Neural crest cell (in vitro differentiated cells): ENCODE measurements around the gene FJX1. TPM values are rescaled to one million over a fixed set of nuclear protein-coding genes. Genes with fewer than 3 reads are reported as not detected.

Experiments
- DNase-seq: peaks from one replicate; pipeline ENCODE4 v3.0.0; 2021; ENCODE audit warnings: low read depth, mixed read lengths, low spot score
- H3K27ac Mint-ChIP-seq: one replicate; pipeline ENCODE4 v1.8.0; 2021; ENCODE audit warnings: mild to moderate bottlenecking, mixed read lengths; ENCODE audit not compliant: unreplicated experiment
- H3K27me3 Mint-ChIP-seq: 2 replicates; pipeline ENCODE4 v1.8.0; 2021; ENCODE audit warnings: low read depth, mild to moderate bottlenecking, mixed read lengths
- H3K36me3 Mint-ChIP-seq: 2 replicates; pipeline ENCODE4 v1.8.0; 2021; ENCODE audit warnings: low read depth, mild to moderate bottlenecking, mixed read lengths
- H3K4me1 Mint-ChIP-seq: 2 replicates; pipeline ENCODE4 v1.8.0; 2021; ENCODE audit warnings: mixed read lengths
- H3K4me3 Mint-ChIP-seq: one replicate; pipeline ENCODE4 v1.8.0; 2021; ENCODE audit warnings: mild to moderate bottlenecking, mixed read lengths
- H3K9me3 Mint-ChIP-seq: 2 replicates; pipeline ENCODE4 v1.8.0; 2021; ENCODE audit warnings: mixed read lengths
- CTCF ChIP-seq: fragments of 200-600 bp; sonication (generic); conservative IDR thresholded peaks from 2 replicates; pipeline ENCODE4 v1.5.0; 2021; ENCODE audit warnings: antibody characterized with exemption, mild to moderate bottlenecking
- total RNA-seq: library from RNA; stranded (reverse); gene quantifications from 2 replicates; pipeline ENCODE4 v1.2.1, GENCODE V29; 2021

FJX1 gene
- total RNA-seq, 1 donor from 2014 or later = 28.2 TPM

DNA sequence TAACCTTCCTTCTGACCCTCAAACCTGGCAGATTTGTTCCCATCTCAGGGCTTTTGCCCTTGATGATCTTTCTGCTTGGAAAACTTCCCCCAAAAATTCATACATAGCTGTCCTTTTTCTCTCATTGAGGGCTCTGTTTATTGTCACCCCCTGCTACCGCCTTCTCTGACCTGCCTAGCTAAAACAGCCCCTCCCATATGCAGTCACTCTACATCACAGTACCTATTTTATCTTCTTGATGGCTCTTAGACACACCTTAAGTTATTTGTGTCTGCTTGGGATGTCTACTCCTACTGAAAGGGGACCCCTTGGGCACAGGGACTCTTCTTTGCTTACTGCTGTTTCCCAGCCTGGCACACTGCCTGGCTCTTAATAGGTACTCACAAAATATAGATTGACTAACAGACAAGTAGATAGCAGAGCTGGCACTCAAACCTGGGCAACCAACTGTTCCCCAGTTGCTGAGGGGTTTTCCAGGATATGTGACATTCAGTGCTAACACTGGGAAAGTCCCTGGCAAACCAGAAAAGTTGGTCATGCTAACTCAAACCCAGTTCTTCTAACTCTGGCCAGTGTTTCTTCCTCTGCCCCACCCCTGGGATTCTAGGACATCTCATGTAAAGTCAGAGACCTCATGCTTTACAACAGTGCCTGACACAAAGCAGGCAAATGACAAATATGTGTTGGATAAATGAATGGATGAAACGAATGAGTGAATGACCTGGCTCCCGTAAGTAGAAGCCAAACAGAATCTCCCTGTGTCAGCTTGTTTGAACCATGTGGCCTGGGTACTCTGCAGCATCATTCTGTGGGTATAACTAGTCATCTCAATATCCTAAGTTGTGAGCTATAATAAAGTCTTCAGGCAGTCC is 19.8 kb upstream of the FJX1 start:
- Mint-ChIP-seq H3K4me1 (no peaks in the 10 kb centered on the region), H3K27me3 (peaks cover 15% of the 10 kb centered on the region), H3K27ac (no peak overlapping the region), H3K36me3 (no peaks in the 10 kb centered on the region), H3K4me3 (no peak overlapping the region), H3K9me3 (no peaks in the 10 kb centered on the region)
- no peak for TF ChIP-seq CTCF
- no peak for DNase-seq

DNA sequence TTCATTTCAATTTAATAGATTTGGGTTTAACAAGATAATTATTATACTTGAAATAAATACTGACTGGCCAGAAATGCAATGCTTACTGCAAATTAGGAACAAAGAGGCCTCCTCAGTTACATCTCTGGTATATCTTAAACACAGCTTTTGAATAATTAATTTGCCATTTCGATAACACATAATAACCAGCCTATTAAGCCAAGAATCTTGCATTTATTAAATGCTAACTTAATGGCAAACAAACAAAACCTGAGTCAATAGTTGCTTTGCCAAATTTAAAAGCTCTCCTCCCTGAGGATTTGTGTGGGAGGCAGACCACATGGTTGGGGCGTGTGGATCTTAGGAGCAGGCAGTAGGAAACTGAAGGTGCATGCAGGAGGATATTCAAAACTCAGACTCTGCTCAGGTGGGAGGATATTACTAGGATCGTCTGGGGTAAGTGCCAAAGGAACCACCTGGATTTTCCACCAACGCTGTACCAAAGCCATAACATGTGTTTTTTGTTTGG is 17.9 kb upstream of the FJX1 start:
- H3K27ac Mint-ChIP-seq = no peak overlapping the region
- peaks cover under 1% of the 10 kb centered on the region for H3K4me1 Mint-ChIP-seq
- H3K4me3 Mint-ChIP-seq = no peak overlapping the region
- no peak for TF ChIP-seq CTCF
- H3K27me3 Mint-ChIP-seq = peaks cover 17% of the 10 kb centered on the region
- no peak for DNase-seq
- H3K36me3 Mint-ChIP-seq = no peaks in the 10 kb centered on the region
- peaks cover 3% of the 10 kb centered on the region for H3K9me3 Mint-ChIP-seq

DNA sequence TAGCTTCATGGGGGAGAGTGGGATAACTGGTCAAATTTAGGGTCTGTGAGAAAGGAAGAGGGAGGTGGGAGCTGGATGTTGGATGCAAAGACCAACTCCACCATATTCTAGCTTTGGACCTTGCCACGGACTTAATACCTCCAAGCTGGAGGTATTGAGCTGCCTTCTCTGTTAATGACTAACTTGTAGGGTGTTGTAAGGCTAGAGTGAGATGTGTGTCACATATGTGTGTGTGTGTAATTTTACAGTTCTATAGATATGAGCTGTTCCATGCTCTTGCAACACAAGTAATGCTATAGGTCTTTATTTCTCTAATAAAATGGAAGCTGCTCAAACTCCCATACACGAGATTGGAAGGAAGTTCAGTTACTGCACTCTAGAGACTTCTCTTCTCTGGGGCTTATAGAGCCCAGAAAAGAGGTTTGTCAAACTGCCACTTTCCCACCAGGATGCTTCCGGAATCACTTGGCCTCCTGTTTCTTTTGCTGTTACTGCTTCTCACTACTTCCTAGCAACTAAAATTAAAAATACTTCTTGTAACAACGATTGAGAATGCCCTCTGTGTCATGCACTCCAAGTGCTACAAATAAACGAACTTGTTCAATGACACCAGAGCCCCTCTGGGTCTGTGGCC is 16.0 kb upstream of the FJX1 start:
- Mint-ChIP-seq H3K27me3 (peaks cover 12% of the 10 kb centered on the region), H3K4me3 (no peak overlapping the region), H3K36me3 (no peaks in the 10 kb centered on the region), H3K9me3 (peaks cover 3% of the 10 kb centered on the region), H3K27ac (no peak overlapping the region), H3K4me1 (peaks cover 8% of the 10 kb centered on the region)
- no peak for TF ChIP-seq CTCF
- no peak for DNase-seq

GRCh38 chr11:35602979-35603378 is 15.3 kb upstream of the FJX1 start:
- Mint-ChIP-seq H3K4me3 (no peak overlapping the region), H3K27ac (no peak overlapping the region), H3K9me3 (peaks cover 3% of the 10 kb centered on the region), H3K36me3 (no peaks in the 10 kb centered on the region), H3K4me1 (peaks cover 8% of the 10 kb centered on the region), H3K27me3 (peaks cover 17% of the 10 kb centered on the region)
- no peak for DNase-seq
- TF ChIP-seq CTCF = no peak

- peaks cover 3% of the 10 kb centered on the region for H3K9me3 Mint-ChIP-seq
- no peak for DNase-seq
- H3K4me3 Mint-ChIP-seq = no peak overlapping the region
- no peak for TF ChIP-seq CTCF
- no peaks in the 10 kb centered on the region for H3K36me3 Mint-ChIP-seq
- peaks cover 24% of the 10 kb centered on the region for H3K27me3 Mint-ChIP-seq
- H3K27ac Mint-ChIP-seq = no peak overlapping the region
- H3K4me1 Mint-ChIP-seq = peaks cover 8% of the 10 kb centered on the region
These were observed 12.6 kb upstream of the FJX1 start for GRCh38 chr11:35605706-35606105.
